Activated T-cell treated with anti-CD3 and anti-CD28 coated beads, Interleukin-2, amount 50 U/mL, for 4 hours (primary cell): ENCODE measurements around the gene INTS7. TPM values are rescaled to one million over a fixed set of nuclear protein-coding genes. Genes with fewer than 3 reads are reported as not detected.
"Not testable (repeated sequence)": the region's sequence is repeated elsewhere in the genome, so short reads cannot be mapped to it uniquely, and the experiment has no call there.

Experiments
- ATAC-seq, 2 donors: fragments of 200-7000 bp; cut with Tn5 transposase; one replicate each; pipeline ENCODE4 v1.10.0; 2021
- DNase-seq: peaks from one replicate; pipeline ENCODE4 v3.0.0-alpha.2; 2020
- H3K27me3 Mint-ChIP-seq: one replicate; pipeline ENCODE4 v1.8.0; 2021; ENCODE audit warnings: low read depth, mixed read lengths
- H3K36me3 Mint-ChIP-seq: one replicate; pipeline ENCODE4 v1.8.0; 2022; ENCODE audit warnings: mixed read lengths; ENCODE audit not compliant: insufficient read depth
- H3K4me1 Mint-ChIP-seq: one replicate; pipeline ENCODE4 v1.8.0; 2021; ENCODE audit warnings: low read depth, mixed read lengths
- H3K4me3 Mint-ChIP-seq: one replicate; pipeline ENCODE4 v1.8.0; 2021; ENCODE audit warnings: mild to moderate bottlenecking, moderate library complexity, mixed read lengths
- H3K9me3 Mint-ChIP-seq: one replicate; pipeline ENCODE4 v1.8.0; 2021; ENCODE audit warnings: mixed read lengths
- total RNA-seq, 3 donors: library from RNA; stranded (reverse); gene quantifications; one replicate each; pipeline ENCODE4 v1.2.1, GENCODE V29; 2021

The INTS7 gene
- total RNA-seq, 3 donors from 2014 or later, result 28.0 to 35.8 (median 29.5) TPM

GRCh38 chr1:212055333-212055732, 20.0 kb upstream of the INTS7 start:
- ATAC-seq (peak in 1 of 2 donors; percentile 10), DNase-seq (no peak)
- H3K9me3 Mint-ChIP-seq, result peaks cover 21% of the 10 kb centered on the region
- no peak overlapping the region for H3K4me3 Mint-ChIP-seq
- no peaks in the 10 kb centered on the region for H3K27me3 Mint-ChIP-seq
- peaks cover 31% of the 10 kb centered on the region for H3K36me3 Mint-ChIP-seq
- H3K4me1 Mint-ChIP-seq, result no peaks in the 10 kb centered on the region

- Mint-ChIP-seq H3K4me1 (no peaks in the 10 kb centered on the region), H3K9me3 (peaks cover 21% of the 10 kb centered on the region), H3K27me3 (no peaks in the 10 kb centered on the region), H3K36me3 (peaks cover 31% of the 10 kb centered on the region), H3K4me3 (no peak overlapping the region)
- no peak for ATAC-seq
- DNase-seq, result no peak
Measured at GRCh38 chr1:212053993-212054392, 18.6 kb upstream of the INTS7 start.

- H3K27me3 Mint-ChIP-seq, result no peaks in the 10 kb centered on the region
Measured at GRCh38 chr1:212045981-212046380, 10.6 kb upstream of the INTS7 start.

GRCh38 chr1:212044851-212045250, 9.5 kb upstream of the INTS7 start:
- H3K4me1 Mint-ChIP-seq, result peaks cover 15% of the 10 kb centered on the region
- ATAC-seq, result no peak
- no peaks in the 10 kb centered on the region for H3K27me3 Mint-ChIP-seq
- DNase-seq, result no peak
- no peaks in the 10 kb centered on the region for H3K9me3 Mint-ChIP-seq
- peaks cover 10% of the 10 kb centered on the region for H3K36me3 Mint-ChIP-seq
- H3K4me3 Mint-ChIP-seq, result no peak overlapping the region

More at GRCh38 chr1:212045981-212046380, 10.6 kb upstream of the INTS7 start:
- Mint-ChIP-seq H3K4me3 (no peak overlapping the region), H3K4me1 (peaks cover 8% of the 10 kb centered on the region), H3K36me3 (peaks cover 11% of the 10 kb centered on the region), H3K9me3 (no peaks in the 10 kb centered on the region)
- no peak for DNase-seq
- ATAC-seq, result no peak

- peaks cover 10% of the 10 kb centered on the region for H3K36me3 Mint-ChIP-seq
- H3K9me3 Mint-ChIP-seq, result no peaks in the 10 kb centered on the region
- ATAC-seq (no peak), DNase-seq (no peak)
- H3K27me3 Mint-ChIP-seq, result no peaks in the 10 kb centered on the region
- peaks cover 20% of the 10 kb centered on the region for H3K4me1 Mint-ChIP-seq
- H3K4me3 Mint-ChIP-seq, result no peak overlapping the region
Measured at GRCh38 chr1:212042436-212042835, 7.1 kb upstream of the INTS7 start.

GRCh38 chr1:212040629-212041412, 5.5 kb upstream of the INTS7 start:
- Mint-ChIP-seq H3K27me3 (no peaks in the 10 kb centered on the region), H3K9me3 (no peaks in the 10 kb centered on the region), H3K4me3 (peak overlapping the region; percentile 51), H3K36me3 (peaks cover 12% of the 10 kb centered on the region), H3K4me1 (peaks cover 30% of the 10 kb centered on the region)
- no peak for ATAC-seq
- no peak for DNase-seq

- no peak for DNase-seq
- Mint-ChIP-seq H3K27me3 (no peaks in the 10 kb centered on the region), H3K9me3 (no peaks in the 10 kb centered on the region), H3K4me3 (no peak overlapping the region), H3K4me1 (peaks cover 31% of the 10 kb centered on the region), H3K36me3 (peaks cover 4% of the 10 kb centered on the region)
- no peak for ATAC-seq
Measured at GRCh38 chr1:212039622-212040021, 4.3 kb upstream of the INTS7 start.

- DNase-seq (no peak), ATAC-seq (no peak)
- peaks cover 4% of the 10 kb centered on the region for H3K36me3 Mint-ChIP-seq
- H3K27me3 Mint-ChIP-seq, result no peaks in the 10 kb centered on the region
- H3K4me1 Mint-ChIP-seq, result peaks cover 41% of the 10 kb centered on the region
- peak overlapping the region; percentile 34 for H3K4me3 Mint-ChIP-seq
- no peaks in the 10 kb centered on the region for H3K9me3 Mint-ChIP-seq
Measured at GRCh38 chr1:212037900-212038299, 2.5 kb upstream of the INTS7 start.

GRCh38 chr1:212035835-212036605, 663 bp upstream of the INTS7 start:
- ATAC-seq (peak; percentile 36), DNase-seq (no peak)
- Mint-ChIP-seq H3K9me3 (no peaks in the 10 kb centered on the region), H3K4me3 (peak overlapping the region; percentile 100), H3K36me3 (peaks cover 12% of the 10 kb centered on the region), H3K27me3 (no peaks in the 10 kb centered on the region), H3K4me1 (peaks cover 54% of the 10 kb centered on the region)

GRCh38 chr1:212034516-212035122, 738 bp downstream of the INTS7 start:
- H3K9me3 Mint-ChIP-seq, result no peaks in the 10 kb centered on the region
- no peaks in the 10 kb centered on the region for H3K27me3 Mint-ChIP-seq
- DNase-seq, result no peak
- peak overlapping the region; percentile 100 for H3K4me3 Mint-ChIP-seq
- peaks cover 11% of the 10 kb centered on the region for H3K36me3 Mint-ChIP-seq
- no peak for ATAC-seq
- H3K4me1 Mint-ChIP-seq, result peaks cover 58% of the 10 kb centered on the region

- Mint-ChIP-seq H3K36me3 (peaks cover 9% of the 10 kb centered on the region), H3K4me3 (no peak overlapping the region), H3K4me1 (peaks cover 52% of the 10 kb centered on the region), H3K9me3 (no peaks in the 10 kb centered on the region), H3K27me3 (no peaks in the 10 kb centered on the region)
- DNase-seq, result no peak
- no peak for ATAC-seq
Measured at GRCh38 chr1:212030936-212031528, 4.3 kb downstream of the INTS7 start.

- not testable (repeated sequence) for H3K4me3 Mint-ChIP-seq, DNase-seq, H3K27me3 Mint-ChIP-seq, ATAC-seq
- Mint-ChIP-seq H3K4me1 (peaks cover 38% of the 10 kb centered on the region), H3K36me3 (peaks cover 14% of the 10 kb centered on the region), H3K9me3 (peaks cover 12% of the 10 kb centered on the region)
Measured at GRCh38 chr1:212027727-212028126, 7.6 kb downstream of the INTS7 start.

GRCh38 chr1:212024469-212025149, 10.7 kb downstream of the INTS7 start:
- Mint-ChIP-seq H3K4me3 (no peak overlapping the region), H3K36me3 (peaks cover 12% of the 10 kb centered on the region), H3K9me3 (peaks cover 12% of the 10 kb centered on the region), H3K27me3 (no peaks in the 10 kb centered on the region), H3K4me1 (peaks cover 12% of the 10 kb centered on the region)
- ATAC-seq (no peak), DNase-seq (no peak)

- H3K9me3 Mint-ChIP-seq, result peaks cover 12% of the 10 kb centered on the region
- not testable (repeated sequence) for H3K4me1 Mint-ChIP-seq
Measured at GRCh38 chr1:212022908-212023307, 12.4 kb downstream of the INTS7 start.

More at GRCh38 chr1:212022908-212023307, 12.4 kb downstream of the INTS7 start:
- not testable (repeated sequence) for H3K4me3 Mint-ChIP-seq, ATAC-seq, H3K27me3 Mint-ChIP-seq, DNase-seq
- H3K36me3 Mint-ChIP-seq, result peaks cover 13% of the 10 kb centered on the region
